Fibroblast of the conjunctiva (primary cell): Measurements from ENCODE around the gene PDILT.

ENCODE experiments used
- DNase-seq: peaks from one replicate; pipeline ENCODE4 v3.0.0-alpha.2; 2010; ENCODE audit warnings: low read depth

PDILT gene

DNA sequence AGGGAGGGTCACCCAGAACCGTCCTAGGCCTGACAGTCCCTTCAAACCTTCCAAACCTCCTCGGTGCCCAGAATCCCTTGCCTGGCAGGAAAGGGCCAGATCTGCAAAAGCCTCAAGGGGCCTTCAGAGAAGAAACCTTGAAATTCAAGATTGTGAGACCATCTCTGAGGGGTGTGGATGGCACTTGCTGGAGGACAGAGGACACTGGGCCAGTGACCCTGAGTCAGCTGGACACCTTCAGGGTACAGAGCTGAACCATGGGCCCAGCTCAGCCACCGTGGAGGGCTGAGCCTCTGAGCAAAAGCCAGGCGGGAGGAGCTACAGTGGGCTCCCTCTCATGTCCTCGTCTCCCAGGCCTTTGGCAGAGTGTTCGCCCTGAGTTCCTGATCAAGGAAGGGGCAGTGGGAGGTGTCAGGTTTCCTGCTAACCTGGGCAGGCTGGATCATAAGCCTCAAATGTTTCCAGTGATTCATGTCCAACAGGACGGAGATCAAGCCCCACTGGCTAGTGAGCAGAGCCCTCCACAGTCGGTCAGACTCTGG lies 3.0 kb downstream of the PDILT start:
- DNase-seq: no peak

- DNase-seq: no peak
These were observed 3.5 kb downstream of the PDILT start for GRCh38 chr16:20401066-20401465.

- DNase-seq: no peak
These were observed 5.4 kb downstream of the PDILT start for GRCh38 chr16:20399185-20399584.

DNA sequence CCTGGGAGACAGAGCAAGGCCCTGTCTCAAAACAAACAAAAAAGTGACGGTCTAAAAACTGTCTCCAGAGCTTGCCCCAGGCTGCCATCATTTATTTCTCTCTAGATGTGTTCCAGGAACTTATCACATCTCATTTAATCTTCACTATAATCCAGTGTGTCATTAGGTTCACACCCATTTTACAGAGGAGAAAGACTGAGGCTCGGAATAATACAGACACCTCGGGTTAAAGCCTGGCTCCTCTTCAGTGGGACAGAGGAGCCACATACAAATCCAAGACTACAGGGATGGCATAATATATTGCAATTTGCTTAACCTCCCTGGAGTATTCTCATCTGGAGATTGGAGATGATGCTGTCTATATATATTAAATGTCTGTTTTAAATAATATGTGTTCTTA lies 5.9 kb downstream of the PDILT start:
- no peak for DNase-seq

DNA sequence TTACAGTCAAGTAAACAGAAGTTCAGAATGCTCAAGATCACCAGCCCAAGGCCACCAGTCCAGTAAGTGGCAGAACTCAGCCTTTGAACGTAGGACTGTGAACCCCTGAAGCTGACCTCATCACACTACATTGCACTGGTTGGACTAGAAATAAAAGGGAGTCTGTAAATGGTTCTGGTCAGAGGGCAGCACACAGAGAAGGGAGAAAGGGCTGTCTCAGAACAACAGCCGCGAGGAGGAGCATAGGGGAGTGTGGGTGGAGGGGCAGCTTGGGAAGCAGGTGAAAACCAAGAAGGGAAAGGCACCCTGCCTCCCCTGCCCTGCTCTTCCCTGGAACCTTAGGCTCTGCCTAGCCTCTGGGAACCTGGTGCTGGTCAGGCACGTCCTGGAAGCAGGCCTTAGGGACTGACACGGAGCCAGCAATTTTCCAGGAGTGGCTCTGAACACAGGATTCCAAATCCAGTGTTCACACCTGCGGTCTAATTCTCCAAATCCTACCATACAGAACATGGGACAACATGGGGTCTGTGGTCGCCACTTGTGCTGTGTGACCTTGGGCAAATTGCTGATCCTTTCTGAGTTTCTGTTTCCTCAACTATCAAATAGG lies 7.0 kb downstream of the PDILT start:
- no peak for DNase-seq

DNA sequence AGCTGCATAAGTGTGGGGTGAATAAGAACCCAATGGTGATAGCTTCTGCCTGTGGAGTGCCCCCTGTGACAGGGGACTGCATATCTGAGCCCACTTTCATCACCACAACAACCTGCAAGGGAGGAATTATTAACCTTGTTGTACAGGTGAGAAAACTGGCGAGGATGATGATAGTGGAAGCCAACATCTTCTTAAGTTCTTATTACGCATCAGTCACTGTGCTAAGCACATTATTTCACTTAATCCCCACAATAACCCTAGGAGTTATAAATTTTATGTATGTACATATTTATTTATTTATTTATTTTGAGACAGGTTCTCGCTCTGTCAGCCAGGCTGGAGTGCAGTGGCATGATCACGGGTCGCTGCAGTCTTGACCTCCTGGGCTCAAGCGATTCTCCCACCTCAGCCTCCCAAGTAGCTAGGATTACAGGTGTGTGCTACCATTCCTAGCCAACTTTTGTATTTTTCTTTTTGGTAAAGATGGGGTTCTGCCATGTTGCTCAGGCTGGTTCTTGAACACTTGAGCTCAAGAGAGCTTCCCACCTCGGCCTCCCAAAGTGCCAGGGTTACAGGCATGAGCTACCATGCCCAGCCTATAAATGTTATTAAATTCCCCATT lies 7.6 kb downstream of the PDILT start:
- no peak for DNase-seq

DNA sequence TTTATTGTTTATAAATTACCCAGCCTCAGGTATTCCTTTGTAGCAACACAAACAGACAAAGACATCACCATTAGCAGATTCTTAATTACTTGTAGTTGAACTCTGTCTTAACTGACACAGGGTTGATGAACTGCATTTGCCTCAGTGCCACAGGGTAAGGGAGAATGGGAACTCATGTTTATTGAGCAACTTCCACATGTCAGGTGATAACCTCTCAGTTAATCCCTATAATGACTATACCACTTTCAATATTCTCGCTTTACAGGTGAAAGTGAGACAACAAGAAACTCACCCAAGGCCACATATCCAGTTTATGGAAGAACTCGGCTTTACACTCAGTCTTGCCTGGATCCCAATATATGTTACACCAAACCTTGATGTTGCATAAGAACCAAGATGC lies 8.6 kb downstream of the PDILT start:
- no peak for DNase-seq

GRCh38 chr16:20393801-20394577 lies 10.5 kb downstream of the PDILT start:
- DNase-seq: no peak

DNA sequence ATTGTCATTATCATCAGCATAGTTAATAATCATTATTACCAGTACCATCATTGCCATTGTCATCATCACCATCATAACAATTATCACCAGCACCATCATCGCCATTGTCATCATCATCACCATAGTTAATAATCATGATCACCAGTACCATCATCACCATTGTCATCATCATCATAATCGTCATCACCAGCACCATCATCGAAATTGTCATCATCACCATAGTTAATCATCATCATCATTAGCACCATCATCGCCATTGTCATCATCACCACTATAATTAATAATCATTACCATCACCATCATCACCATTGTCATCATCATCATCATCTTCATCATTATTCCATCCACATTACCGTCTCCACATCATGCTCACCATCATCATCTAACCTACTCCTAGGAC lies 13.5 kb downstream of the PDILT start:
- DNase-seq: no peak

- DNase-seq: no peak
These were observed 15.7 kb downstream of the PDILT start for GRCh38 chr16:20388854-20389253.

- DNase-seq: no peak
These were observed 16.6 kb downstream of the PDILT start for GRCh38 chr16:20387978-20388377.

GRCh38 chr16:20385844-20386832 lies 18.4 kb downstream of the PDILT start:
- peak; percentile 20 for DNase-seq

DNA sequence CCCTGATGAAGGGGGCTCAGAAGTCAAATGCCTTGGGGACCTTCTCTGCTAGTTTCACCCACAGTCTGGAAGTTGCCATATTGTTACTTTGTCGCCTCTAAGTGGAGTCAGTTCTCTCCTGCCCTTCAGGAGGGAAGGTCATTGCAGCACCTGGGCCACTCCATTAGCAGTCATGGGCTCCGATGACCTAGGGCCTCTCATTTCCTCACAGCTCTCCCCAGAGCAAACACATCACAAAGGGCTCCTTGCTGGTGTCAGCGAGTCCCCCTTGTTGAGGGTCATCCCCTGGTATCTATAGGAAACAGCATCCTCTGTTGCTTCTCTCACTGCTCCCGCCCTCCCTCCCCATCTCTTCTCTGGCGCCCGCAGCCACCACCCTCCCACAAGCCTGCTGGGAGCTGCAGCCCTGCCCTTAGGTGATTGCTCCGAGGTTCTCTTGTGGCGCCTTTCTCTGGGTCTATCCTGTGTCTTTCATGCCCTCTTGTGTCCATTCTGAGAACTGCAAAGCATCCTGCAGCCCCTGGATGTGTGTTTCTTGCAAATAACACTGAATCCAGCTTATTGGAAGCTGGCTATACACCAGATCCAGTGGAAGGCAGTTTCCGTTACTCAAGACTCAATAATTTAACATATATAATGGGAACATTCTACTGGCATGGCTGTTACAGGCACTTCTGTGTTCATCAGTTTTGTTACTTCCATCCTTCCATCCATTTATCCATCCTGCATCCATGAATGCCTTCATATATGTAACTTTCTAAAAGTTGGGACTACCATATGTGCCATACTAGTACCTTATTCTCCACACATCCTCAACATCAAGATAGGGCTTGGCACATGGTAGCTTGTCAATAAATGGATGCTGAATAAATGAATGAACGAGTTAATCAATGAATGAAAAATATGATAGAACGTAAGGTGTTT lies 21.2 kb downstream of the PDILT start:
- peak; percentile 49 for DNase-seq

- DNase-seq: no peak
These were observed 22.2 kb downstream of the PDILT start for GRCh38 chr16:20382202-20382948.

GRCh38 chr16:20380782-20381181 lies 23.8 kb downstream of the PDILT start:
- DNase-seq: no peak

DNA sequence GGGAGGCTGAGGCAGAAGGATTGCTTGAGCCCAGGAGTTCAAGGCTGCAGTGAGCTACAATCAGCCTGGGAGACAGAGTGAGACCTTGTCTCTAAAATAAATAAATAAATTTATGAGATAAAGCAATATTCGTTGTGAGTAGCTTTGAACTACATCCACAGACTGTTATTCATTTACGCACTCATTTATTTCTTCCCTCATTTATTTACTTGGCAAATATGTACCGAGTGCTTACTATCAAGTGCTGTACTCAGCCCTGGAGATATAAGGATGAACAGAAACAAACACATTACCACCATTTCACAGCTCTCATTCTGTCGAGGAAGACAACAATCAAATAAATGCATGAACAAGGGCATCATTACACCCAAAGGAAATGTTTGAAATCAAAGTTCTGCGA lies 27.4 kb downstream of the PDILT start:
- DNase-seq: no peak

- DNase-seq: no peak
These were observed 31.8 kb downstream of the PDILT start for GRCh38 chr16:20372701-20373100.

- DNase-seq: no peak
These were observed 35.0 kb downstream of the PDILT start for GRCh38 chr16:20369452-20370054.

DNA sequence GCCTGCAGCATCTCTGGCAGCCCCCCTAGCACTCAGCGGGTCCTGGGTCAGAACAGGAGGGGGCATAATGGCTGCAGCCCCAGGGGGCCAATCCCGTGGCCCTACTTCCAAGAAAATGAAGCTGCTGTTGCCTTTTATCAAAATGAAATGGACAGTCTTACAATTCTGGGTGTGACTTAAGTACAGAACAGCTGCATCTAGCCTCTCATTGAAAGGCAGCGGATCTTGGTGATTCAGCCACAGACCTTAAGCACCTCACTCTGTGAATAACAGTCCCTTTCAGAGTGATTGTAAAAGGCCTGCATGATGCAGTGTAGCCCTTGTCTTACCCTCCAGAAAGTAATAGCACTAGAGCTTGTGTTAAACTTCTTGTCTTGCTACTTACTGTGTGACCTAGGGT lies 40.5 kb downstream of the PDILT start:
- DNase-seq: no peak

GRCh38 chr16:20363191-20363590 lies 41.3 kb downstream of the PDILT start:
- no peak for DNase-seq
